SU-DHL-6 (cell line): Measurements from ENCODE around the gene PRTN3.

Experiments used
- H2AFZ ChIP-seq: fragments of 200-600 bp; sonication (generic); 2 replicates; pipeline ENCODE4 v1.6.1; 2014; ENCODE audit warnings: low read depth, mild to moderate bottlenecking, moderate library complexity, mixed read lengths, antibody characterized with exemption, low read length; ENCODE audit not compliant: severe bottlenecking
- H3F3A ChIP-seq: fragments of 200-600 bp; shearing (Covaris generic); 2 replicates; pipeline ENCODE4 v1.6.0; 2016; ENCODE audit warnings: antibody characterized with exemption, mild to moderate bottlenecking; ENCODE audit not compliant: insufficient read depth
- H3K27ac ChIP-seq: fragments of 200-600 bp; sonication (generic); 2 replicates; pipeline ENCODE4 v1.5.1; 2016; ENCODE audit warnings: low read depth, mild to moderate bottlenecking, low read length, moderate library complexity, mixed read lengths
- H3K27me3 ChIP-seq: fragments of 200-600 bp; sonication (generic), shearing (Covaris generic); 2 replicates; pipeline ENCODE4 v1.6.0; 2014; ENCODE audit warnings: mild to moderate bottlenecking, low read length
- H3K36me3 ChIP-seq: fragments of 200-600 bp; sonication (generic); 2 replicates; pipeline ENCODE4 v1.6.1; 2014; ENCODE audit warnings: mild to moderate bottlenecking, low read length, mixed read lengths
- H3K4me2 ChIP-seq: fragments of 300-600, 200-600 bp; shearing (Covaris generic), sonication (generic); 2 replicates; pipeline ENCODE4 v1.6.0; 2014; ENCODE audit warnings: low read length, low read depth, mild to moderate bottlenecking; ENCODE audit not compliant: poor library complexity, severe bottlenecking
- H3K4me3 ChIP-seq: fragments of 200-600 bp; sonication (generic); 2 replicates; pipeline ENCODE4 v1.5.1; 2014; ENCODE audit warnings: antibody characterized with exemption, low read length, mild to moderate bottlenecking, mixed read lengths; ENCODE audit not compliant: insufficient read depth, poor library complexity, severe bottlenecking
- H3K79me2 ChIP-seq: fragments of 200-600 bp; sonication (generic); 2 replicates; pipeline ENCODE4 v1.6.1; 2014; ENCODE audit warnings: mild to moderate bottlenecking, low read length, moderate library complexity; ENCODE audit not compliant: insufficient read depth
- H3K9ac ChIP-seq: fragments of 200-600 bp; sonication (generic); 2 replicates; pipeline ENCODE4 v1.7.0; 2014; ENCODE audit warnings: mild to moderate bottlenecking, low read length
- H3K9me2 ChIP-seq: fragments of 200-600 bp; sonication (generic); replicated peaks from 2 replicates; pipeline ENCODE4 v1.6.1; 2014; ENCODE audit warnings: low read length; ENCODE audit not compliant: insufficient read depth
- H3K9me3 ChIP-seq: fragments of 200-600 bp; sonication (generic); 2 replicates; pipeline ENCODE4 v1.6.1; 2014; ENCODE audit warnings: low read length, mixed read lengths; ENCODE audit not compliant: insufficient read depth
- H4K20me1 ChIP-seq: fragments of 200-600 bp; sonication (generic); 2 replicates; pipeline ENCODE4 v1.6.1; 2014; ENCODE audit warnings: low read depth, mild to moderate bottlenecking, antibody characterized with exemption, low read length, moderate library complexity, mixed read lengths
- CTCF ChIP-seq: fragments of 200-600 bp; sonication (generic); IDR thresholded peaks from one replicate; pipeline ENCODE4 v1.5.1; 2017; ENCODE audit warnings: antibody characterized with exemption, mild to moderate bottlenecking, low read length, moderate library complexity; ENCODE audit not compliant: insufficient read depth, poor library complexity, severe bottlenecking
- EZH2phosphoT487 ChIP-seq: fragments of 200-600 bp; sonication (generic), shearing (Covaris generic); conservative IDR thresholded peaks from 2 replicates; pipeline ENCODE4 v1.6.1; 2018; ENCODE audit warnings: mild to moderate bottlenecking, antibody characterized with exemption, low read length, moderate library complexity, mixed read lengths

PRTN3 gene

GRCh38 chr19:881385-882071, 40.7 kb downstream of the PRTN3 start:
- TF ChIP-seq EZH2phosphoT487 (no peak), CTCF (no peak)
- H3K36me3 ChIP-seq: no peaks in the 10 kb centered on the region

GRCh38 chr19:882871-883497, 42.2 kb downstream of the PRTN3 start:
- Histone ChIP-seq H3K9me3 (no peaks in the 10 kb centered on the region), H3K4me3 (no peak overlapping the region), H3K9me2 (no peaks in the 10 kb centered on the region), H3K79me2 (no peaks in the 10 kb centered on the region), H3K9ac (no peak overlapping the region), H3K27ac (no peak overlapping the region), H2AFZ (no peak overlapping the region), H3F3A (no peaks in the 10 kb centered on the region), H3K4me2 (no peak overlapping the region), H3K27me3 (no peaks in the 10 kb centered on the region), H3K36me3 (no peaks in the 10 kb centered on the region), H4K20me1 (no peaks in the 10 kb centered on the region)
- TF ChIP-seq EZH2phosphoT487: no peak
- no peak for TF ChIP-seq CTCF

More at GRCh38 chr19:881385-882071, 40.7 kb downstream of the PRTN3 start:
- Histone ChIP-seq H3K9me3 (no peaks in the 10 kb centered on the region), H4K20me1 (no peaks in the 10 kb centered on the region), H3K27ac (no peak overlapping the region), H3K4me2 (no peak overlapping the region), H3K4me3 (no peak overlapping the region), H2AFZ (no peak overlapping the region), H3K9me2 (no peaks in the 10 kb centered on the region), H3K9ac (no peak overlapping the region), H3F3A (no peaks in the 10 kb centered on the region), H3K27me3 (no peaks in the 10 kb centered on the region), H3K79me2 (no peaks in the 10 kb centered on the region)

- no peaks in the 10 kb centered on the region for H3F3A ChIP-seq
- no peaks in the 10 kb centered on the region for H3K9me3 ChIP-seq
- no peak overlapping the region for H3K4me2 ChIP-seq
- H3K36me3 ChIP-seq: no peaks in the 10 kb centered on the region
- no peak overlapping the region for H3K27ac ChIP-seq
- H3K9ac ChIP-seq: no peak overlapping the region
- no peaks in the 10 kb centered on the region for H3K9me2 ChIP-seq
- no peak overlapping the region for H3K4me3 ChIP-seq
- TF ChIP-seq CTCF (no peak), EZH2phosphoT487 (no peak)
- no peaks in the 10 kb centered on the region for H4K20me1 ChIP-seq
- no peaks in the 10 kb centered on the region for H3K27me3 ChIP-seq
- H3K79me2 ChIP-seq: no peaks in the 10 kb centered on the region
- H2AFZ ChIP-seq: no peak overlapping the region
Observed at GRCh38 chr19:883661-884211, 42.9 kb downstream of the PRTN3 start.
